Right atrium auricular region (tissue), 2 donors: Measurements from ENCODE around the gene REEP5. TPM values are rescaled to one million over a fixed set of nuclear protein-coding genes. Genes with fewer than 3 reads are reported as not detected.
A peak's percentile ranks its signal among the peaks of the same experiment; 100 is the strongest.
"Not testable (repeated sequence)": the region's sequence is repeated elsewhere in the genome, so short reads cannot be mapped to it uniquely, and the experiment has no call there.

ENCODE experiments used
- DNase-seq: peaks from one replicate; pipeline ENCODE4 v3.0.0-alpha.2; 2019; ENCODE audit warnings: low spot score
- H3K27ac ChIP-seq, 2 donors: fragments of 200-600 bp; sonication (generic); 1 replicate in 1 of 2; 2 replicates in 1 of 2; pipeline ENCODE4 v1.5.1; 2016 to 2019
- H3K27me3 ChIP-seq, 2 donors: fragments of 200-600 bp; sonication (generic); one replicate each; pipeline versions ENCODE4 v1.5.1 to v1.6.0; 2017 to 2019
- H3K36me3 ChIP-seq: fragments of 200-600 bp; sonication (generic); one replicate; pipeline ENCODE4 v1.5.1; 2016
- H3K4me1 ChIP-seq, 2 donors: fragments of 200-600 bp; sonication (generic); one replicate each; pipeline versions ENCODE4 v1.5.1 to v1.6.0; 2017 to 2019
- H3K4me3 ChIP-seq, 2 donors: fragments of 200-600 bp; sonication (generic); 1 replicate in 1 of 2; 2 replicates in 1 of 2; pipeline ENCODE4 v1.5.1; 2017 to 2019; ENCODE audit warnings: mild to moderate bottlenecking in 1 of 2, moderate library complexity in 1 of 2
- H3K9me3 ChIP-seq, 2 donors: fragments of 200-600 bp; sonication (generic); one replicate each; pipeline ENCODE4 v1.5.1; 2019
- total RNA-seq, 2 donors: library from RNA; depleted of rRNA; stranded (reverse); fragments of >200 nt; gene quantifications; one replicate each; pipeline ENCODE4 v1.1.0, GENCODE V29; 2016
- TF ChIP-seq, protein P1 (sequence below), 2 donors: fragments of 200-600 bp; sonication (generic); IDR thresholded peaks; one replicate each; pipeline ENCODE4 v1.5.1; 2019; ENCODE audit warnings: antibody characterized with exemption in 2 of 2

Gene REEP5
- total RNA-seq, 2 donors from 2014 or later, result 77.7 to 140 TPM

DNA sequence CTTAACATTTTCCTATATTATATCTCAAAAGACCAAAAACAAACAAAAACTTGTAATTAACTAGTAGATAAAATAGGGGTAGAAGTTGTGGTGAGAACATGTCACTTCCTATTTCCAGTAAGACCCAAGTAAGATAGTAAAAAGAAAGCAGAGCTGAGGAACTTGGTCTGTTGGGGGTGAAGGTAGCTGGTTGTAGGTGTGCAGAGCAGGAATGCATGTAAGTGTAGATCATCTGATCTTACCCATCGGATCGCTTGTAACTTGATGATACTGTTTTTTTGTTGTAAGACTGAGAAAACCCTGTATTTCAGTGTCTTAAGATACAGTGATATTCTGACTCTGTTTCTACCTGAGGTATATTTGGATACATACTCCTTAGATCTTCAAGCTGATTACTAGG is 55.3 kb downstream of the REEP5 start:
- no peak for DNase-seq
- H3K27ac ChIP-seq, result no peak overlapping the region
- peaks cover 68% of the 10 kb centered on the region for H3K36me3 ChIP-seq
- no peaks in the 10 kb centered on the region for H3K9me3 ChIP-seq
- no peaks in the 10 kb centered on the region for H3K27me3 ChIP-seq
- H3K4me3 ChIP-seq, result no peak overlapping the region
- H3K4me1 ChIP-seq, result peaks cover 0 to 25% of the 10 kb centered on the region in 2 donors
- TF ChIP-seq, protein P1, sequence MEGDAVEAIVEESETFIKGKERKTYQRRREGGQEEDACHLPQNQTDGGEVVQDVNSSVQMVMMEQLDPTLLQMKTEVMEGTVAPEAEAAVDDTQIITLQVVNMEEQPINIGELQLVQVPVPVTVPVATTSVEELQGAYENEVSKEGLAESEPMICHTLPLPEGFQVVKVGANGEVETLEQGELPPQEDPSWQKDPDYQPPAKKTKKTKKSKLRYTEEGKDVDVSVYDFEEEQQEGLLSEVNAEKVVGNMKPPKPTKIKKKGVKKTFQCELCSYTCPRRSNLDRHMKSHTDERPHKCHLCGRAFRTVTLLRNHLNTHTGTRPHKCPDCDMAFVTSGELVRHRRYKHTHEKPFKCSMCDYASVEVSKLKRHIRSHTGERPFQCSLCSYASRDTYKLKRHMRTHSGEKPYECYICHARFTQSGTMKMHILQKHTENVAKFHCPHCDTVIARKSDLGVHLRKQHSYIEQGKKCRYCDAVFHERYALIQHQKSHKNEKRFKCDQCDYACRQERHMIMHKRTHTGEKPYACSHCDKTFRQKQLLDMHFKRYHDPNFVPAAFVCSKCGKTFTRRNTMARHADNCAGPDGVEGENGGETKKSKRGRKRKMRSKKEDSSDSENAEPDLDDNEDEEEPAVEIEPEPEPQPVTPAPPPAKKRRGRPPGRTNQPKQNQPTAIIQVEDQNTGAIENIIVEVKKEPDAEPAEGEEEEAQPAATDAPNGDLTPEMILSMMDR (IDR thresholded peaks at IDR 0.05), result no peak

DNA sequence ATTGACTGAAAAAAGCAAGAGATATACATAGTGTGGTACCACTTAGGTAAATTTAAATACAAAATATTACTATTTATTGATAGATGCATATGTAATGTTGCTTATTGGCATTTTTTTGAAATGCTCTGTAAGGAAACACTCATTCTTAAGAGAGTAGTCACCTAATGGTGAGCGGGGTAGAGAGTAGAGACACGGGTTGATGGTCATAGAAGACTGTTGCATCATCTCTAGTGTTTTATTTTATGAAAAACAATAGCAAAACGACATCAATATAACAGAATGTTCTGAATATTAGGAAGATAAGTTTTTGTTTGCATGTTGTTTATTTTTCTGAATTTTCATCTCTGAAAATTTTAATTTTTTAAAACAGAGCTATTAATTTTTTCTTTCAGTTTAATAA is 56.9 kb downstream of the REEP5 start:
- H3K4me1 ChIP-seq, result peaks cover 0 to 33% of the 10 kb centered on the region in 2 donors
- no peaks in the 10 kb centered on the region for H3K27me3 ChIP-seq
- H3K27ac ChIP-seq, result no peak overlapping the region
- H3K4me3 ChIP-seq, result no peak overlapping the region
- H3K36me3 ChIP-seq, result peaks cover 60% of the 10 kb centered on the region
- no peaks in the 10 kb centered on the region for H3K9me3 ChIP-seq
- TF ChIP-seq, protein P1 (IDR thresholded peaks at IDR 0.05), result no peak
- DNase-seq, result no peak

DNA sequence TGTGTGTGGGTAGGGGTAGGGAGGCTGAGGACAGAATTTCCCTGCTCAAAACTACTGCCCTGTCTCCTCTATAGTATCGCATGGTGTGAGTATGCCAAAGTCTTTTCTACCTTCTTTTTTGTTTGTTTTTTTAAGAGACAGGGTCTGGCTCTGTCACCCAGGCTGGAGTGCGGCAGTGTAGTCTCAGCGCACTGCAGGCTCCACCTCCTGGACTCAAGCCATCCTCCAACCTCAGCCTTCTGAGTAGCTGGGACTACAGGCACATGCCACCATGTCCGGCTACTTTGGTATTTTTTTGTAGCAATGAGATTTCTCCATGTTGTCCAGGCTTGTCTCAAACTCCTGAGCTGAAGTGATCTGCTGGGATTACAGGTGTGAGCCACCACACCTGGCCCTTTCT is 58.5 kb downstream of the REEP5 start:
- no peaks in the 10 kb centered on the region for H3K27me3 ChIP-seq
- no peak for DNase-seq
- peaks cover 0 to 33% of the 10 kb centered on the region in 2 donors for H3K4me1 ChIP-seq
- TF ChIP-seq, protein P1 (IDR thresholded peaks at IDR 0.05), result no peak
- no peak overlapping the region for H3K4me3 ChIP-seq
- no peak overlapping the region for H3K27ac ChIP-seq
- H3K9me3 ChIP-seq, result no peaks in the 10 kb centered on the region
- H3K36me3 ChIP-seq, result peaks cover 44% of the 10 kb centered on the region

DNA sequence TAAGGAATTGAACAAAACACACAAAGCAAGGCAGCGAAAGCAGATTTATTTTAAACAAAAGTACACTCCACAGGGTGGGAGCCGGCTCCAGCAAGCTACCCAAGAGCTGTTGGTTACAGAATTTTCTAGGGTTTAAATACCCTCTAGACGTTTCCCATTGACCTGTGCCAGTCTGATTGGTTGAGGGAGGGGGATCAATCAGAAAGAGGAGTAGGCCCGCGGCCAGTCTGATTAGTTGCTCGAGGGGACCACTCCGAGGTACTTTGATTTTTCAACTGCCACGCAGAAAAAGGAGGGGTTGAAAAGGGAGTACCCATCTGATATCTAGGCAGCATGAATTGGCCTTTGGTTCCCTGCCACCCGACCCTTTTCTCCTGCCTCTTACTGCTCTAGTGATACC is 59.9 kb downstream of the REEP5 start:
- Histone ChIP-seq H3K36me3 (peaks cover 30% of the 10 kb centered on the region), H3K27ac (peak overlapping the region in 1 of 2 donors; percentile 87), H3K4me3 (peak overlapping the region; percentile 83 to 85), H3K27me3 (no peaks in the 10 kb centered on the region), H3K9me3 (no peaks in the 10 kb centered on the region), H3K4me1 (peaks cover 0 to 33% of the 10 kb centered on the region in 2 donors)
- no peak for DNase-seq
- TF ChIP-seq, protein P1 (IDR thresholded peaks at IDR 0.05), result no peak

DNA sequence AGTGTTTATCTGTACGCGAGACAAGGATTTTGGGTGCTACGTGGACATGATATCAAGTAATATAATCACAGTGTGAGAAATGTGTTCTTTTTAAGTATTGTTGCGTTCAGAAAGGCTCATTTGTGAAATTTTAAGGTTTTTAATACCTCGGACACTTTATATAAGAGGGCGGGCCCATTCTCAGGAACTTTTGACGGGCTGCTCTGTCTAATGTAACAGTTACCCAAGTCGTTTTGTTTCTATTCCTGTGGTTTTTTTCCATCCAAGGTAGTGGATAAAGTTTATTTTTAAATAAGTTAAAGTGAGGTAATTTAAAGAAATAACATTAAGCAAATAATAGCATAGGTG is 60.4 kb downstream of the REEP5 start:
- peak overlapping the region; percentile 79 to 87 for H3K27ac ChIP-seq
- peaks cover 25% of the 10 kb centered on the region for H3K36me3 ChIP-seq
- peak overlapping the region; percentile 83 to 85 for H3K4me3 ChIP-seq
- H3K27me3 ChIP-seq, result no peaks in the 10 kb centered on the region
- TF ChIP-seq, protein P1 (IDR thresholded peaks at IDR 0.05), result no peak
- no peak for DNase-seq
- no peaks in the 10 kb centered on the region for H3K9me3 ChIP-seq
- H3K4me1 ChIP-seq, result peaks cover 0 to 33% of the 10 kb centered on the region in 2 donors

DNA sequence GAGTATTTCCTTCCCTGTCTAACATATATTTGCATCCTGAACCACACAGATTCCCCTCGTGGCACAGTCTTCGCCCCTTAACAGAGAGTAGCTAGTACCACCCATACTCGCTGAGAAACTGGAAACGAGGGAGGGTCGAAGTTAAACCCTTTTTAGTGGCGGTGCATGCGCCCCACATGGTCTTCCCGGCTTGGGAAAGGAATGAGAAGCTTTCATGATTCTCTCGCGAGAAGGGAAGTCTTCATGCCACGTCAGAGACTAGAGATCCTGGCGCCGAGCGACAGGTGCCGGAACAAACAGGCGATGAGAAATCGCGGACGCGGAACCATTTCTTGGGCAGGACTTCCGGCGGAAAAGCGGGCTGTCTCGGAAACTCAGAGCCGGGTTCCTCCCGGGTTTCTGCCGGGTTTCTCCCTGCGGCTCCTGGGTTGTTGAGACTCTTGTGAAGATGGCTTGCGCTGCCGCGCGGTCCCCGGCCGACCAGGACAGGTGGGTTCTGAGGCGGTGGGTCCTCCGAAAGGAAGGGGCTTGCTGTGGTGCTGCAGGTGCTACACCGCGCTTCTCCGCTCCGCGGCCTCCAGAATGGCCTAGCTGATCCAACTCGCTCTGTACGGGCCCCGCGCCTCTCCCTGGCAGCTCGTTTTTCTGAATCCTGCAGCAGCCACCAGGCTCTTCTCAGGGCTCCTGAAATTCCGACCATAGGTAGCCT is 60.9 kb downstream of the REEP5 start, which contains the start of gene SRP19:
TSS of gene SRP19 (plus strand) at position 359 of the 709 bp plus-strand sequence. CDS start at position 449, 90 bp downstream.
- H3K27ac ChIP-seq, result peak within 1 kb of the TSS; percentile 79 to 87
- H3K27me3 ChIP-seq, result no peaks in the 10 kb centered on the region
- H3K4me1 ChIP-seq, result peaks cover 0 to 33% of the 10 kb centered on the region in 2 donors
- peak; percentile 97 for DNase-seq
- H3K9me3 ChIP-seq, result no peaks in the 10 kb centered on the region
- TF ChIP-seq, protein P1 (IDR thresholded peaks at IDR 0.05), result peak in 1 of 2 donors; percentile 9
- peak within 1 kb of the TSS; percentile 83 to 85 for H3K4me3 ChIP-seq
- H3K36me3 ChIP-seq, result peaks cover 20% of the 10 kb centered on the region

DNA sequence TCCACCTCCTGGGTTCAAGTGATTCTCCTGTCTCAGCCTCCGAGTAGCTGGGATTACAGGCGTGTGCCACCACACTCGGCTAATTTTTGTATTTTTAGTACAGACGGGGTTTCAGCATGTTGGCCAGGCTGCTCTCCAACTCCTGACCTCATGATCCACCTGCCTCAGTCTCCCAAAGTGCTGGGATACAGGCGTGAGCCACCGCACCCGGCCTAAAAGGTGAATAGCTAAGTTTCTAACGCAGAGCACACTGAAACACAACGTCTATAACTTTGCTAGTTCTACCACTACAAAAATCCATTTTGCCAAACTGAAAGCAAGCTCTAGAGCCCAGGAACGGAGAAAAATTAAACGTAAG is 61.5 kb downstream of the REEP5 start:
- Histone ChIP-seq H3K4me1 (peaks cover 0 to 33% of the 10 kb centered on the region in 2 donors), H3K27ac (peak overlapping the region; percentile 79 to 87), H3K36me3 (peaks cover 14% of the 10 kb centered on the region), H3K4me3 (peak overlapping the region; percentile 83 to 85)
- not testable (repeated sequence) for H3K9me3 ChIP-seq, H3K27me3 ChIP-seq, DNase-seq
